A549 treated with CpdA at 1 μM for 4 hours (cell line): ENCODE measurements around the gene KRTAP10-10. TPM values are rescaled to one million over a fixed set of nuclear protein-coding genes. Genes with fewer than 3 reads are reported as not detected.

ENCODE experiments used
- total RNA-seq: library from RNA; stranded (reverse); fragments of 200-300 nt; extraction: Qiagen RNA extraction; gene quantifications from 5 replicates; pipeline ENCODE4 v1.2.3, GENCODE V29; 2022; ENCODE audit warnings: low read depth

The KRTAP10-10 gene, protein sequence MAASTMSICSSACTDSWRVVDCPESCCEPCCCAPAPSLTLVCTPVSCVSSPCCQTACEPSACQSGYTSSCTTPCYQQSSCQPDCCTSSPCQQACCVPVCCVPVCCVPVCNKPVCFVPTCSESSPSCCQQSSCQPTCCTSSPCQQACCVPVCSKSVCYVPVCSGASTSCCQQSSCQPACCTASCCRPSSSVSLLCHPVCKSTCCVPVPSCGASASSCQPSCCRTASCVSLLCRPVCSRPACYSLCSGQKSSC
- total RNA-seq, result not detected in 5 replicates

DNA sequence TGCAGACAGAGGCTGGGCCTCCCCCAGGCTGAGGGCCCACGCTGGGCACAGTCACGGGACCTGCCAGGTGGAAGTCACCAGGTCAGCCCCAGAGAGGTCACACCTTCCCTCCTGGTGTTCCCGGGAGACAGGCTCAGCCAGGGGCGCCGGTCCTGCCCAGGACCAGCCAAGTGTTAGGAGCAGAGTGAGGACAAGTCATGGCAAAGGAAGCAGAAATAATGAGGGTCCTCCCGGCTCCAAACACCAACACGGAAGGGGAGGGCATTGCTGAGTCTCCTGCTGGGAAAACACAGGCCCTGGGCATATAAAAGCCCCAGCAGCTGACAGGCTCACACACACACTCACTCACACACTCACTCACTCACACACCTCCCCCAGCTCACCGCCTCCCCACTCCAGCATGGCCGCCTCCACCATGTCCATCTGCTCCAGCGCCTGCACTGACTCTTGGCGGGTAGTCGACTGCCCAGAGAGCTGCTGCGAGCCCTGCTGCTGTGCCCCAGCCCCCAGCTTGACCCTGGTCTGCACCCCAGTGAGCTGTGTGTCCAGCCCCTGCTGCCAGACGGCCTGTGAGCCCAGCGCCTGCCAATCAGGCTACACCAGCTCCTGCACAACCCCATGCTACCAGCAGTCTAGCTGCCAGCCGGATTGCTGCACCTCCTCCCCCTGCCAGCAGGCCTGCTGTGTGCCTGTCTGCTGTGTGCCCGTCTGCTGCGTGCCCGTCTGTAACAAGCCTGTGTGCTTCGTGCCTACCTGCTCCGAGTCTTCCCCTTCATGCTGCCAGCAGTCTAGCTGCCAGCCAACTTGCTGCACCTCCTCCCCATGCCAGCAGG is at the start of gene KRTAP10-10:
Gene KRTAP10-10 (plus strand): TSS at position 339 of the 833 bp plus-strand sequence. CDS start 62 bp downstream, at position 401.

DNA sequence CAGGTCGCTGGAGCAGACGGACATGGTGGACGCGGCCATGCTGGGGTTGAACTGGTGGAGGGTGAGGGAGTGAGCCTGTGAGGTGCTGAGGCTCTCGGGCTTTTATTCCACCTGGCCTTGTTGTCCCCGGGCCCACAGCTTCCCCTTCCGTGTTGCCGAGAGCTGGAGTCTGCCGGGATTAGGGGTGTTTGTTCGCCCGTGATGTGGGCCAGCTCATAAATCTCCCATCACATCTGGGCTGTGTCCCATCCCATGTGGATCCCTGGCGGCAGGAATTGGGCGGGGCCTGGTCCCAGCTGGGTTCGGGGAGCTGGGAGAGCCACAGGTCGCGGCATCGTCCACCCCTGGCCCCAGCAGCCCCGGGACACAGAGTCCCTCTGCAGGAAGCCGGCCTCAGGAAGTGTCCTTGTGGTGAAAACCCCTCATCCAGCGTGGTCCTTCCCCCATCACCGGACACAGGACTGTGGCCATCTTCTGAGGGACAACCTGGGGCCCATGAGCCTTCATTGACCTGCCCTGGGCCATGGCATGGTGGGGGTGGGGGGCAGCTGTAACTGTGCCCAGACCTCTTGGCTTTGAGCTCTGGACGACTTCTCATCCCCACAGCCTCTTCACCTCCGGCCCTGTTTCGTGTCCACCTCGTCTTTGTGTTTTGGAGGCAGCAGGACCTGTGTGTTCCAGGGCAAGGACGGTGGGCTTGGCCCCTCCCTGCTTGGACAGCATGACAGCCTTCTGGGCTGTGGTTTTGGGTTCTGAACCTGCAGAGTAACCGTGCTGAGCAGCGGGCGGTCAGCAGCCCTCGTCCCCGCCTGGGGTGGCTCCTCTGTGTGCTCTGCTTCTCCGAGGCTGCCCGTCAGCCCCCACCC is 44.5 kb upstream of the KRTAP10-10 start, which contains the start of gene KRTAP10-6:
Gene KRTAP10-6 (minus strand): TSS at position 60 of the 866 bp plus-strand sequence. CDS start 21 bp downstream, at position 39.

DNA sequence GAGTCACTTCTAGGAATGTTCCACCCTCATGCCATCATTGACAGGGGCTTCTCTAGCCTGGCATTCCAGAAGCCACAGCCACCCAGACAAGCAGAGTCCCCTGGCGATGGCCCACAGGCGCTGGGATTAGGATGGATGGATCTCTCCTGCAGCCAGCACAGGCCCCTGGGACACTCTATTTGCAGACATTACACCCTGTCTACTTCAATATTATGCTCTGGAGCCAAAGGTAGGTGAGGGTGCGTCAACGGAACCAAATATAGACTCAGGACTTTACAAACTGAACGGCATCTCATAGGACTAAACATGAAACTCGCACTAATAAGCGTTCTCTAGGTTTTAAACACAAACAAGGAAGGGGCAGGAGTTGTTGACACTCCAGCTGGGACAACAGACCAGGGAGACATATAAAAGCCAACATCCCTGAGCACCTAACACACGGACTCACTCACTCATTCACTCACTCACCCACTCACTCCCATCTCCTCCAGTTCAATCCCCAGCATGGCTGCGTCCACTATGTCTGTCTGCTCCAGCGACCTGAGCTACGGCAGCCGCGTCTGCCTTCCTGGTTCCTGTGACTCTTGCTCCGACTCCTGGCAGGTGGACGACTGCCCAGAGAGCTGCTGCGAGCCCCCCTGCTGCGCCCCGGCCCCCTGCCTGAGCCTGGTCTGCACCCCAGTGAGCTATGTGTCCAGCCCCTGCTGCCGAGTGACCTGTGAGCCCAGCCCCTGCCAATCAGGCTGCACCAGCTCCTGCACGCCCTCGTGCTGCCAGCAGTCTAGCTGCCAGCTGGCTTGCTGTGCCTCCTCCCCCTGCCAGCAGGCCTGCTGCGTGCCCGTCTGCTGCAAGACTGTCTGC is 36.8 kb upstream of the KRTAP10-10 start, which contains the start of gene KRTAP10-7:
Gene KRTAP10-7 (plus strand): TSS at position 480 of the 861 bp plus-strand sequence. CDS start 25 bp downstream, at position 505.

DNA sequence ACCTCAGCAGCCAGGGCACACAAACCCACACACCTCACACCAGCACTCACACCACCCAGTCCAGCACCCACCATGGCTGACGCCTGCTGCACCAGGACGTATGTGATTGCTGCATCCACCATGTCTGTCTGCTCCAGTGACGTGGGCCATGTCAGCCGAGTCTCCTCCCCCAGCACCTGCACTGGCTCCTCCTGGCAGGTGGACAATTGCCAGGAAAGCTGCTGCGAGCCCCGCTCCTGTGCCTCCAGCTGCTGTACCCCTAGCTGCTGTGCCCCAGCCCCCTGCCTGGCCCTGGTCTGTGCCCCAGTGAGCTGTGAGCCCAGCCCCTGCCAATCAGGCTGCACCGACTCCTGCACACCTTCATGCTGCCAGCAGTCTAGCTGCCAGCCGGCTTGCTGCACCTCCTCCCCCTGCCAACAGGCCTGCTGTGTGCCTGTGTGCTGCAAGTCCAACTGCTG is 25.1 kb upstream of the KRTAP10-10 start, which contains the start of gene KRTAP10-8:
Gene KRTAP10-8 (plus strand): TSS at position 51 of the 458 bp plus-strand sequence. CDS start 22 bp downstream, at position 73.

DNA sequence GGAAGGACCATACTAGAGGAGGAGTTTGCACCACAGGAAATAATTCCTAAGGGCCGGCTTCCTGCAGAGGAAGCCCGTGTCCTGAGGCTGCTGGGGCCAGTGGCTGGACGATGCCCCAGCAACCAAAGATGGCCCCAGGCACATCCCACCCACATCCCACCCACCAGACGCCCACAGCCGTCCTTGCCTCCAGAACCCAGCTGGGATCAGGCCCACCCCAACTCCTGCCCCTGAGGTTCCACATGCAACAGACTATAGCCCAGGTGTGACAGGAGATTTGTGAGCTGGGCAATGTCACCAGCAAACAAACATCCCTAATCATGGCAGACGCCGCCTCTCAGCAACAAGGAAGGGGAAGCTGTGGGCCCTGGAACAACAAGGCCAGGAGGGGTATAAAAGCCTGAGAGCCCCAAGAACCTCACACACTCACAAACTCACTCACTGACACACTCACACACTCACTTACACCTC is 10.4 kb upstream of the KRTAP10-10 start, which contains the start of gene KRTAP10-9:
Gene KRTAP10-9 (plus strand): TSS at position 421 of the 471 bp plus-strand sequence. CDS start 79 bp downstream, outside the sequence.

DNA sequence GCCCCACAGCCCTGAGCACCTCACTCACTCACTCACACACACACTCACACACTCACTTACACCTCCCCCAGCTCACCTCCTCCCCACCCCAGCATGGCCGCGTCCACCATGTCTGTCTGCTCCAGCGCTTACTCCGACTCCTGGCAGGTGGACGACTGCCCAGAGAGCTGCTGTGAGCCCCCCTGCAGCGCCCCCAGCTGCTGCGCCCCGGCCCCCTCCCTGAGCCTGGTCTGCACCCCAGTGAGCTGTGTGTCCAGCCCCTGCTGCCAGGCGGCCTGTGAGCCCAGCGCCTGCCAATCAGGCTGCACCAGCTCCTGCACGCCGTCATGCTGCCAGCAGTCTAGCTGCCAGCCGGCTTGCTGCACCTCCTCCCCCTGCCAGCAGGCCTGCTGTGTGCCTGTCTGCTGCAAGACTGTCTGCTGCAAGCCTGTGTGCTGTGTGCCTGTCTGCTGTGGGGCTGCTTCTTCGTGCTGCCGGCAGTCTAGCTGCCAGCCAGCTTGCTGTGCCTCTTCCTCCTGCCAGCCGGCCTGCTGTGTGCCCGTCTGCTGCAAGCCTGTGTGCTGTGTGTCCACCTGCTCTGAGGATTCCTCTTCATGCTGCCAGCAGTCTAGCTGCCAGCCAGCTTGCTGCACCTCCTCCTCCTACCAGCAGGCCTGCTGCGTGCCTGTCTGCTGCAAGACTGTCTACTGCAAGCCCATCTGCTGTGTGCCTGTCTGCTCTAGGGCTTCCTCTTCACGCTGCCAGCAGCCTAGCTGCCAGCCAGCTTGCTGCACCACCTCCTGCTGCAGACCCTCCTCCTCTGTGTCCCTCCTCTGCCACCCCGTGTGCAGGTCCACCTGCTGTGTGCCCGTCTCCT is 9.4 kb downstream of the KRTAP10-10 start, which contains the start of gene KRTAP10-11:
Gene KRTAP10-11 (plus strand): TSS at position 49 of the 856 bp plus-strand sequence. CDS start 45 bp downstream, at position 94.

DNA sequence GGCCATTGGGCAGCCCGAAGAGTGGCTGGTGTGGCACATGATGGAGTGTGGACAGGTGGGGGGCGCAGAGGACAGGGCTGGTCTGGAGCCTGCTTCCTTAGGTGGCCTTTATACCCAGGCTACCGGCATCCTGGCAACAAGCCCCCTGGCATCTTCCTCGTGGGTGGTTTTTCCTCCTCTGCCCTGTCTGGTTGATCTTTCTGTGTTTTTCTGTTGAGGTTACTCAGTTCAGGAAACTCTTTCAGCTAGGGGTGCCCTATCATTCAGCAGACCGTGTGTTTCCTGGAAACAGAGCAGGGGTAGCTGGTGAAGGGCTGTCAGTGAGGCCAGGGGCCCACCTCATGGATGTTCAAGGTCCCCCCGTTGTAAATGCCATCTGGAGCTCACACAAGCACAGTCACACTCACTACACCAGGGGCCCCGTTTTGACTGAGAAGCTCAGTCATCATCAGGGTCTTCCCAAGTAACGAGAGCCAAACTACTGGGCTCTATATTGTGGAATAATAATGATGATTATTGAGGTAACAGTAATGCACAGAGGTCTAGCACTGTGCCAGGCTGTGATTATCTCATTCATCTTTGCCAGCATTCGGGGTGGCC is 17.5 kb downstream of the KRTAP10-10 start, which contains the start of gene KRTAP12-4:
Gene KRTAP12-4 (minus strand): TSS at position 84 of the 600 bp plus-strand sequence. CDS start 45 bp downstream, at position 39.

DNA sequence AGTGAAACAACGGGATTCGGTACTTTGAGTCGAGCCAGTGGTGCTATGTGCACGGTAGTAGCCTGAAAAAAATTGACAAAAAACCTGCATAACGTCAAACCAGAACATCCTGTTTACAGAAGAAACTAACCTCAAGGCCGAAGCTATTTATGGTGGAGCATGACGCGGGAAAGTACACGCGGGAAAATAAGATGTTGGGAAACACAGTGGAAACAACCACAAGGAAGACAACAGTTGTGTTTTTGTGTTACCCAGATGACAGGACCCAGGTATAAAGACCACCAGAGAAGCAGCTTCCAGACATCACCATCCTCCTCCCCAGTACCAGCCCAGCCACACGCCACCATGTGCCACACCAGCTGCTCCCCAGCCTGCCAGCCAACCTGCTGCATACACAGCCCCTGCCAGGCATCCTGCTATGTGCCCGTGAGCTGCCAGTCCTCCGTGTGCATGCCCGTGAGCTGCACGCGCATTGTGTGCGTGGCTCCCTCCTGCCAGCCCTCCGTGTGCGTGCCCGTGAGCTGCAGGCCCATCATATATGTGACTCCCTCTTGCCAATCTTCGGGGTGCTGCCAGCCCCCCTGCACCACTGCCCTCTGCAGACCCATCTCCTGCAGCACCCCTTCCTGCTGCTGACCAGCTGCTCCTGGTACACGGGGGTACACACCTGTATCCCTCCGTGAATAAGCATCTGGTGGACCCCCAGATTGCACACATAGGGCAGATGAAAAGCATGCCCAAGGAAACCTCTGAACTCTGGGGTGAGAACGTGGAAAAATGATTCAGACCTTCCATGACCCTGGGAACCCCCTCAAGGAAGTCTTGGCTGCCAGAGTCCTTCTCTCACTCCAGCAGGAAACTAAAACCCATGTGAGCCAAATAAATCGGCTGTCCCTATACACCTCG is 20.7 kb downstream of the KRTAP10-10 start, which contains the start of gene KRTAP12-3:
Gene KRTAP12-3 (plus strand): TSS at position 298 of the 906 bp plus-strand sequence. CDS start 48 bp downstream, at position 346.

DNA sequence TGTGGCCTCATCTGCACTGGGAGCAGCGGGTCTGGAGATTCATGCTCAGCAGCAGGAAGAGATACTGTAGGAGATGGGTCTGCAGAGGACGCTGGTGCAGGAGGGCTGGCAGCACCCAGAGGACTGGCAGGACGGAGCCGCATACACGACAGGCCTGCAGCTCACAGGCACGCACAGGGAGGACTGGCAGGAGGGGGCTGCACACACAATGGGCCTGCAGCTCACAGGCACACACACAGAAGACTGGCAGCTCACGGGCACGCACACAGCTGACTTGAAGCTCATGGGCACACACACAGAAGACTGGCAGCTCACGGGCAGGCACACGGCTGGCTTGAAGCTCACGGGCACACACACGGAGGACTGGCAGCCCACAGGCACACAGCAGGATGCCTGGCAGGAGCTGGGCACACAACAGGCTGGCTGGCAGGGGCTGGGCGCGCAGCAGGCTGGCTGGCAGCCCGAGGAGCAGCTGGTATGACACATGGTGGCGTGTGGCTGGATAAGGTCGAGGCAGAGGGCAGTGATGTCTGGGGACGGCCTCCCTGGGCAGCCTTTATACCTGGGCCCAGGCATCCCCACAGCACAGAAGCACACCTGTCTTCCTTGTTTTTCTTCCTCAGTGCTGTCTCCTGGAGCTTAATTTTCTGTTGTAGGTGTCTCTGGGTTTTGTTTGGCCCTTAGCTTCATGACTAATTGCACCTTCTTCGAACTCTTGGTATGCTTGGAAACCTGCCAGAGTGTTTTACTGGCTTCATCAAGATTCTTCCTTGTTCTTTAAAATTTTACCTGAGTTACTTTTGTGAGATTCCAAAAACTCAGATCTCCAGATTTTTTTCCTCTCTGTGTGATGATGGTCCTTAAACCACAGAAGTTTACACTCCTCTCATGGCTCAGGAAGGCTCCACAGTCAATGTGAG is 29.5 kb downstream of the KRTAP10-10 start, which contains the start of gene KRTAP12-2:
Gene KRTAP12-2 (minus strand): TSS at position 527 of the 920 bp plus-strand sequence. CDS start 41 bp downstream, at position 486.

DNA sequence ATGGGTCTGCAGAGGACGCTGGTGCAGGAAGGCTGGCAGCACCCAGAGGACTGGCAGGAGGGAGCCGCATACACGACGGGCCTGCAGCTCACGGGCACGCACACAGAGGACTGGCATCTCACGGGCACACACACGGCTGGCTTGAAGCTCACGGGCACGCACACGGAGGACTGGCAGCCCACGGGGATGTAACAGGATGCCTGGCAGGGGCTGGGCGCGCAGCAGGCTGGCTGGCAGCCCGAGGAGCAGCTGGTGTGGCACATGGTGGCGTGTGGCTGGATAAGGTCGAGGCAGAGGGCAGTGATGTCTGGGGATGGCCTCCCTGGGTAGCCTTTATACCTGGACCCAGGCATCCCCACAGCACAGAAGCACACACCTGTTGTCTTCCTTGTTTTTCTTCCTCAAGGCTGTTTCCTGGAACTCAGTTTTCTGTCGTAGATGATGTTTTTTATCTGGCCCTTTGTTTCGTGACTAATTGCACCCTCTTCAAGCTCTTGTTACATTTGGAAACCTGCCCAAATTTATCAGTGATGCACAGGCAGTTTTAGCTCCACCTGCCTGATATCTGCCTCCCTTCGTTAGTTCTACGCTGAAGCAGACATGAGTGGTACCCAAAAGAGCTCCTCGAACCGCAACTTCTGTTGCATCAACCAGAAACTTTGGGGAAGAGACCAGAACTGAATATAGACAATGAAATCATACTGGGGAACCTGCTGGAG is 44.9 kb downstream of the KRTAP10-10 start, which contains the start of gene KRTAP12-1:
Gene KRTAP12-1 (minus strand): TSS at position 303 of the 719 bp plus-strand sequence. CDS start 40 bp downstream, at position 263.

Other genes with a start within 250 kb of the KRTAP10-10 start
- 0.98 to 2.0 TPM (median 1.7 TPM) in 5 replicates for gene LRRC3, start 181.8 kb upstream of the KRTAP10-10 start, total RNA-seq
- gene KRTAP10-1, start 97.2 kb upstream of the KRTAP10-10 start, total RNA-seq, result not detected in 5 replicates
- not detected in 5 replicates for gene KRTAP10-2, start 85.9 kb upstream of the KRTAP10-10 start, total RNA-seq
- not detected in 5 replicates for gene KRTAP10-3, start 78.6 kb upstream of the KRTAP10-10 start, total RNA-seq
- gene KRTAP10-4, start 63.6 kb upstream of the KRTAP10-10 start, total RNA-seq, result not detected in 5 replicates
- not detected in 5 replicates for gene KRTAP10-5, start 56.8 kb upstream of the KRTAP10-10 start, total RNA-seq
- gene KRTAP10-6, start 44.9 kb upstream of the KRTAP10-10 start, total RNA-seq, result not detected in 5 replicates
- gene KRTAP10-7, start 36.8 kb upstream of the KRTAP10-10 start, total RNA-seq, result not detected in 5 replicates
- not detected in 5 replicates for gene KRTAP10-8, start 25.3 kb upstream of the KRTAP10-10 start, total RNA-seq
- not detected in 5 replicates for gene KRTAP10-9, start 10.3 kb upstream of the KRTAP10-10 start, total RNA-seq
- not detected in 5 replicates for gene KRTAP10-11, start 9.1 kb downstream of the KRTAP10-10 start, total RNA-seq
- gene KRTAP12-4, start 17.3 kb downstream of the KRTAP10-10 start, total RNA-seq, result not detected in 5 replicates
- not detected in 5 replicates for gene KRTAP12-3, start 20.6 kb downstream of the KRTAP10-10 start, total RNA-seq
- gene KRTAP12-2, start 29.6 kb downstream of the KRTAP10-10 start, total RNA-seq, result not detected in 5 replicates
- gene KRTAP12-1, start 44.8 kb downstream of the KRTAP10-10 start, total RNA-seq, result not detected in 5 replicates
- not detected in 5 replicates for gene KRTAP10-12, start 59.8 kb downstream of the KRTAP10-10 start, total RNA-seq
- 0.04 TPM in 1 of 5 replicates, not detected in the others for gene TSPEAR, start 74.2 kb downstream of the KRTAP10-10 start, total RNA-seq
- gene UBE2G2, start 164.5 kb downstream of the KRTAP10-10 start, total RNA-seq, result 27.5 to 44.4 TPM (median 33.4 TPM) in 5 replicates
- 54.2 to 66.2 TPM (median 65.0 TPM) in 5 replicates for gene SUMO3, start 180.7 kb downstream of the KRTAP10-10 start, total RNA-seq
- 88.1 to 104 TPM (median 99.0 TPM) in 5 replicates for gene PTTG1IP, start 236.3 kb downstream of the KRTAP10-10 start, total RNA-seq